ENCODE results near the gene SCGB1D4. TPM values are rescaled to one million over a fixed set of nuclear protein-coding genes. Genes with fewer than 3 reads are reported as not detected.
A peak's percentile ranks its signal among the peaks of the same experiment; 100 is the strongest.
"Not testable (repeated sequence)": the region's sequence is repeated elsewhere in the genome, so short reads cannot be mapped to it uniquely, and the experiment has no call there.

SCGB1D4 gene
- total RNA-seq = not detected in 2 replicates

GRCh38 chr11:62298975-62299374 lies at the start of gene SCGB1D4:
Gene SCGB1D4 (minus strand): TSS chr11:62299075. CDS start chr11:62299010, 65 bp downstream.
- no peaks in the 10 kb centered on the region for H3K9me3 Mint-ChIP-seq
- intact Hi-C loops (cut with micrococcal nuclease) = no loop called here
- no peaks in the 10 kb centered on the region for H3K36me3 Mint-ChIP-seq (ENCODE audit: low read depth)
- no peak within 1 kb of the TSS for H3K4me3 Mint-ChIP-seq
- no peak for DNase-seq (ENCODE audit: low spot score)
- H3K4me1 Mint-ChIP-seq (ENCODE audit: low read depth) = no peaks in the 10 kb centered on the region
- peaks cover 11% of the 10 kb centered on the region for H3K27me3 Mint-ChIP-seq (ENCODE audit: insufficient read depth)
- no peak within 1 kb of the TSS for H3K27ac Mint-ChIP-seq

DNA sequence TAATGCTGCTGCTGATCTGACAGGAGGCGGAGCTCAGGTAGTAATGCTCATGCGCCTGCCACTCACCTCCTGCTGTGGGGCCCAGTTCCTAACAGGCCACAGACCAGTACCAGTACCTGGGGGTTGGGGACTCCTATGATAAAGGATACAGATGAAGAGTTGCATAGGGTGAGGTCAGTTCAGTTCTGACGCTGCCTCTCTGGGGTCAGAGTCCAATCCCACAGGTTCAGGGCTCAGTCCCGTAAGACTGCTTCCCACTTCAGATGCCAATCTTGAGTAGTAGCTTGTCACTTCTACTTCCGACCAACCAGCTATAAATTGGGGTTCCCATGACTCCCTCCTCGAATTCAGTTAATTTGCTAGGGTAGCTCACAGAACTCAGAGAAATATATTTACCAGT lies 47.0 kb upstream of the SCGB1D4 start:
- H3K27ac Mint-ChIP-seq = no peak overlapping the region
- H3K27me3 Mint-ChIP-seq (ENCODE audit: insufficient read depth) = no peaks in the 10 kb centered on the region
- no peaks in the 10 kb centered on the region for H3K9me3 Mint-ChIP-seq
- no peaks in the 10 kb centered on the region for H3K4me1 Mint-ChIP-seq (ENCODE audit: low read depth)
- no peak for DNase-seq (ENCODE audit: low spot score)
- no peak overlapping the region for H3K4me3 Mint-ChIP-seq
- H3K36me3 Mint-ChIP-seq (ENCODE audit: low read depth) = no peaks in the 10 kb centered on the region
- intact Hi-C loops (cut with micrococcal nuclease) = no loop called here

DNA sequence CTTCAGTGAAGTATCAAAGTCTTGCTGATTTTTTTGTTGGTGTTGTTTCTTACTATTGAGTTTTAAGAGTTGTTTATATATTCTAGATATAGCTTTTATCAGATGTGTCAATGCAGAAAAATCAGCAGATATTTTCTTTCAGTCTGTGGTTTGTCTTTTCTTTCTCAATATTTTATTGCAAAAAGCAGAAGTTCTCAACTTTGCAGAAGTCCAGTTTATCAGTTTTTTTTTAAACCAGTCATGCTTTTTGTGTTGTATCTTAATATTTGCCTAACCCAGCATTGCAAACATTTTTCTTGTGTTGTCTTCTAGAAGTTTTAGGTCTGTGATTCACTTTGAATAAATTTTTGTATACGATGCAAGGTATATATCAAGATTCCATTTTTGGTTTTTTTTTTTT lies 45.3 kb upstream of the SCGB1D4 start:
- no peak for DNase-seq (ENCODE audit: low spot score)
- Mint-ChIP-seq H3K27me3 (ENCODE audit: insufficient read depth) (peaks cover 8% of the 10 kb centered on the region), H3K9me3 (no peaks in the 10 kb centered on the region), H3K4me1 (ENCODE audit: low read depth) (no peaks in the 10 kb centered on the region), H3K27ac (no peak overlapping the region), H3K4me3 (no peak overlapping the region), H3K36me3 (ENCODE audit: low read depth) (peaks cover 2% of the 10 kb centered on the region)
- intact Hi-C loops (cut with micrococcal nuclease) = no loop called here

- intact Hi-C loops (cut with micrococcal nuclease); H3K9me3 Mint-ChIP-seq: not testable (repeated sequence)
Observed at GRCh38 chr11:62343646-62344190, 44.8 kb upstream of the SCGB1D4 start.

DNA sequence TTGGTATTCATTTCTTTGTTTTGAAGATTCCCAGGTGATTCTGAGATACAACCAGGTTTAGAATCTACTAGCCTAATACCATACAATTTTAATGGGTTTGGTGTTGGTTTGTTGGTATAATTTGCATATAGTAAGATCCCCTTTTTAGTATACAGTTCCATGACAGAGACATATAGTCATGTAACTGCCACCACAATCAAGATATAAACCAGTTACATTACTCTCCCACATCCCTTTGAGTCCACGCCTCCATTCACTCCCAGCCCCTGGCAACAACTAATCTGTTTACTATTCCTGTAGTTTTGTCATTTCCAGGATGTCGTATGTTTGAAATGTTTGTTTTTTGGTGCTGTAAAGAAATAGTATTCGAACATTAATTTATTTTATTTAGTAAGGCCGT lies 42.7 kb upstream of the SCGB1D4 start:
- intact Hi-C loops (cut with micrococcal nuclease) = no loop called here
- no peak for DNase-seq (ENCODE audit: low spot score)
- peaks cover 8% of the 10 kb centered on the region for H3K4me1 Mint-ChIP-seq (ENCODE audit: low read depth)
- no peaks in the 10 kb centered on the region for H3K9me3 Mint-ChIP-seq
- H3K36me3 Mint-ChIP-seq (ENCODE audit: low read depth) = peaks cover 2% of the 10 kb centered on the region
- no peak overlapping the region for H3K4me3 Mint-ChIP-seq
- H3K27ac Mint-ChIP-seq = no peak overlapping the region
- H3K27me3 Mint-ChIP-seq (ENCODE audit: insufficient read depth) = peaks cover 16% of the 10 kb centered on the region

More at GRCh38 chr11:62343646-62344190, 44.8 kb upstream of the SCGB1D4 start:
- H3K27ac Mint-ChIP-seq; DNase-seq (ENCODE audit: low spot score); H3K4me3 Mint-ChIP-seq; H3K36me3 Mint-ChIP-seq (ENCODE audit: low read depth); H3K4me1 Mint-ChIP-seq (ENCODE audit: low read depth): not testable (repeated sequence)
- H3K27me3 Mint-ChIP-seq (ENCODE audit: insufficient read depth) = peaks cover 11% of the 10 kb centered on the region

DNA sequence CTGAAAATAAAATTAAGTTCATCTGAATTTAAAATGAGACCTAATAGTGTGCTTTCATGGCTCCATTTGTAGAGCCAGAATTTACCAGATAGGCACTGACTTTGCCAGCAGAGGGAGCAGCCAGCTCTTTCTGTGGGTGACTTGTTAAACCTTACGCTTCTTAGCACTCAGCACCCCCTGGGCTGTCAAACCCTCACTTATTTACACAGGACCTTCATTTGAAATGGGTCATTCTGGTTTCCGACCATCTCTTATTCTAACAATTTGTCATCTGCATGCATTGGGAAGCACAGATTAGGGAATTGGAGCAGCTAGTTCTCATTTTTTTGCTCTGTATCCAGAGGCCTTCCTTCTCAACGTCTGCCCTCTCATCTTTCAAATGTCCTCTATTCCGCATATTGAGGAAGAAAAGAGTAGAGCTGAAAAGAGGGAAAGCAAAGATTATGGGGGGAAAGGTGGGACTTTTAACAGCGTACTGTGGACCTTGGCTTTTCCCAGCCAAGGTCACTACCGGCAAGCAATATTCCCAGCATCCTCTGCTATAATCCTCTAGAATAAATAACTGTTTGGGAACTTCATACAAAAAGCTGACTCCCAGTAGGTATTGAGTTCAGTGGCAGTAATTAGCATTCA lies 41.5 kb upstream of the SCGB1D4 start:
- H3K27me3 Mint-ChIP-seq (ENCODE audit: insufficient read depth) = peaks cover 24% of the 10 kb centered on the region
- H3K27ac Mint-ChIP-seq = no peak overlapping the region
- intact Hi-C loops (cut with micrococcal nuclease) = loop anchor here (1.0 kb wide), 1 partner anchor 38 kb away; no protein-coding TSS in a partner anchor
- H3K36me3 Mint-ChIP-seq (ENCODE audit: low read depth) = peaks cover 2% of the 10 kb centered on the region
- no peak overlapping the region for H3K4me3 Mint-ChIP-seq
- peak; percentile 34 for DNase-seq (ENCODE audit: low spot score)
- H3K9me3 Mint-ChIP-seq = no peaks in the 10 kb centered on the region
- peaks cover 13% of the 10 kb centered on the region for H3K4me1 Mint-ChIP-seq (ENCODE audit: low read depth)

DNA sequence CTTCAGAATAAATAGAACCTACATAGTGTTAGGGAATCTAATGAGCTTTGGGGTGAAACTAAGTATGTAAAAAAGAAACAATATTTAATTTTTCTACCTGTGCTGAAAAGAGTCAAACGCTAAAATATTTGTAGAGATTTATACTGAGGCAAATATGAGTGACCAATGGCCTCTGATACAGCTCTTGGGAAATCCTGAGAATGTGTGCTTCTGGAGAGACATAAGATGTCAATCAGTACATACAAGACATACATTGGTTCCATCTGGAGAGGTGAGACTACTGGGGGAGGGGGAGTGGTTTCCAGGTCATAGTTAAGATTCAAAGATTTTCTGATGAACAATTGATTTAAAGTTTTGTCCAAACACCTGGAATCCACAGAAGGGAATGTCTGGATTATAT lies 39.3 kb upstream of the SCGB1D4 start:
- intact Hi-C loops (cut with micrococcal nuclease) = no loop called here
- Mint-ChIP-seq H3K27me3 (ENCODE audit: insufficient read depth) (peaks cover 32% of the 10 kb centered on the region), H3K36me3 (ENCODE audit: low read depth) (peaks cover 2% of the 10 kb centered on the region), H3K4me3 (peak overlapping the region; percentile 85), H3K9me3 (no peaks in the 10 kb centered on the region), H3K27ac (no peak overlapping the region), H3K4me1 (ENCODE audit: low read depth) (peaks cover 13% of the 10 kb centered on the region)
- DNase-seq (ENCODE audit: low spot score) = no peak

DNA sequence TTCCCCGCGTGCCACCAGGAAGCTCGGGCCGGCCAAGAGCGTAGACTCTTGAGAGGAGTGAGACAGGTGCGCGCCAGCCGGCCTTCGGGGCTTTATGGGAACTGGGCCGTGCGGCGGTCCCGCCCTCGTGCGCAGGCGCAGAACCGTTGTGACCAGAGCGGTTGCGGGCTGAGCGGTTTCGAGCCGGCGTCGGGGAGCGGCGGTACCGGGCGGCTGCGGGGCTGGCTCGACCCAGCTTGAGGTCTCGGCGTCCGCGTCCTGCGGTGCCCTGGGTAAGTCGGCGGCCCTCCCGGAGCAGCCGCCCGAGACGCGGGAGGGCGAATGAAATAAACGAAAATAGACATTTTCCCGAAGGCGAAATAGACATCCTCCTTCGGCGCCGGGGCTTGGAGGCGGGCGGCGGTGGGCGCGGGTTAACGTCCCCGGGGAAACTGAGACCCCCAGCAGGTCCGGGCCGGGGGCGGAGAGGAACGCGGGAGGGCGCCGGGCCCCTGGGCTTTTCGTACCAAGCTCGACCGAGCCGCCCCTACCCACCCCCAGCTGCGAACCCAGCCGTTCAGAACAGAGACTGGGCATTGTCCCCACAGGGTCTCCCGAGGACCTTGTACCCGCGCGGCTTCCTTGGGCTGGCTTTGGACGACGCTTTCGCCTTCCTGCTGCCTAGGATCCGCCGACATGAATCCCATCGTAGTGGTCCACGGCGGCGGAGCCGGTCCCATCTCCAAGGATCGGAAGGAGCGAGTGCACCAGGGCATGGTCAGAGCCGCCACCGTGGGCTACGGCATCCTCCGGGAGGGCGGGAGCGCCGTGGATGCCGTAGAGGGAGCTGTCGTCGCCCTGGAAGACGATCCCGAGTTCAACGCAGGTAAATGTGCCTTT lies 38.7 kb upstream of the SCGB1D4 start, which contains the start of gene ASRGL1:
TSS of gene ASRGL1 (plus strand) at position 146 of the 879 bp plus-strand sequence. CDS start at position 676, 530 bp downstream.
- Mint-ChIP-seq H3K9me3 (no peaks in the 10 kb centered on the region), H3K4me1 (ENCODE audit: low read depth) (peaks cover 13% of the 10 kb centered on the region), H3K4me3 (peak within 1 kb of the TSS; percentile 85), H3K27me3 (ENCODE audit: insufficient read depth) (peaks cover 32% of the 10 kb centered on the region), H3K36me3 (ENCODE audit: low read depth) (peaks cover 2% of the 10 kb centered on the region), H3K27ac (peak within 1 kb of the TSS; percentile 59)
- intact Hi-C loops (cut with micrococcal nuclease) = loop anchor here (1.0 kb wide), 1 partner anchor 26 kb away; no protein-coding TSS in a partner anchor
- peak; percentile 76 for DNase-seq (ENCODE audit: low spot score)

- Mint-ChIP-seq H3K4me1 (ENCODE audit: low read depth) (peaks cover 13% of the 10 kb centered on the region), H3K27ac (peak overlapping the region; percentile 59), H3K4me3 (peak overlapping the region; percentile 85), H3K27me3 (ENCODE audit: insufficient read depth) (peaks cover 32% of the 10 kb centered on the region)
- DNase-seq (ENCODE audit: low spot score); H3K36me3 Mint-ChIP-seq (ENCODE audit: low read depth); H3K9me3 Mint-ChIP-seq: not testable (repeated sequence)
- intact Hi-C loops (cut with micrococcal nuclease) = loop anchor here (1.0 kb wide), 1 partner anchor 26 kb away; no protein-coding TSS in a partner anchor
Observed at GRCh38 chr11:62336949-62337302, 38.1 kb upstream of the SCGB1D4 start.

DNA sequence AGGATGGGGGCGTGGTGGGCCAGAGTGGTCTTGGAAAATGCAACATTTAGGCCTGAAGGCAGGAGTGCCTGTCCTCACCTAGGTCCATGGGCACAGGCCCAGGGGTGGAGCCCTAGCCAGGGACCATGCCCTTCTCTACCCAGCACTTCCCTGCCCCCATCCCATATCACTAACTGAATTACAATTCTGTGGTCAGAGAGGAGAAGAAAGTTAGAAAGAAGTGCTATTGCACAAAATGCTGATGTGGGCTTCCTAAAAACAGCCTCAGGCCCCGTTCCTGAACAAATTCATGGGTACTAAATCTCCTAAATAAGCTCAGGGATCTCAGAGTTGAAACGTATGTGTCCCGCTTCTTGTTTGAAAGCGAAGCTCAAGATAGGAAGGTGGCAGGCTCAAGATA lies 34.9 kb upstream of the SCGB1D4 start:
- intact Hi-C loops (cut with micrococcal nuclease) = no loop called here
- Mint-ChIP-seq H3K36me3 (ENCODE audit: low read depth) (no peaks in the 10 kb centered on the region), H3K9me3 (no peaks in the 10 kb centered on the region), H3K4me3 (no peak overlapping the region), H3K27me3 (ENCODE audit: insufficient read depth) (peaks cover 35% of the 10 kb centered on the region), H3K27ac (no peak overlapping the region), H3K4me1 (ENCODE audit: low read depth) (peaks cover 15% of the 10 kb centered on the region)
- no peak for DNase-seq (ENCODE audit: low spot score)

DNA sequence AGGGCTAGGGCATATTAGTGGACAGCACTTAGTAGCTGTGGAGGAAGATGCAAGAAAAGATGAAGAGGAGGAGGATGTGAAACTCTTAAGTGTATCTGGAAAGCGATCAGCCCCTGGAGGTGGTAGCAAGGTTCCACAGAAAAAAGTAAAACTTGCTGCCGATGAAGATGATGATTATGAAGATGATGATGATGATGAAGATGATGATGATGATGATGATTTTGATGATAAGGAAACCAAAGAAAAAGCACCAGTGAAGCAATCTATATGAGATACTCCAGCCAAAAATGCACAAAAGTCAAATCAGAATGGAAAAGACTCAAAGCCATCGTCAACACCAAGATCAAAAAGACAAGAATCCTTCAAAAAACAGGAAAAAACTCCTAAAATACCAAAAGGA lies 32.4 kb upstream of the SCGB1D4 start:
- H3K36me3 Mint-ChIP-seq (ENCODE audit: low read depth); DNase-seq (ENCODE audit: low spot score); H3K9me3 Mint-ChIP-seq; H3K27ac Mint-ChIP-seq; intact Hi-C loops (cut with micrococcal nuclease); H3K4me3 Mint-ChIP-seq: not testable (repeated sequence)
- H3K27me3 Mint-ChIP-seq (ENCODE audit: insufficient read depth) = peaks cover 28% of the 10 kb centered on the region
- H3K4me1 Mint-ChIP-seq (ENCODE audit: low read depth) = peaks cover 11% of the 10 kb centered on the region

DNA sequence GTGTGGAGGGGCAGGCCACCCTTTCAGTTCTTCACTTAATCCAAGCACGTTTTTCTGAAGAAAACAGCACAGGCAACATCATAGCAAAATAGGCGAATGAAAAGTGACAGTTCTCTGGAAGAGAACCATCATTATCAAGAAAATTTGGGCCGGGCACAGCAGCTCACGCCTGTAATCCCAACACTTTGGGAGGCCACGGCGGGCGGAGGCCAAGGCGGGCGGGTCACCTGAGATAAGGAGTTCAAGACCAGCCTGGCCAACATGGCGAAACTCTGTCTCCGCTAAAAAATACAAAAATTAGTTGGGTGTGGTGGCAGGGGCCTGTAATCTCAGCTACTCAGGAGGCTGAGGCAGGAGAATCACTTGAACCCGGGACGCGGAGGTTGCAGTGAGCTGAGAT lies 28.7 kb upstream of the SCGB1D4 start:
- H3K36me3 Mint-ChIP-seq (ENCODE audit: low read depth); intact Hi-C loops (cut with micrococcal nuclease): not testable (repeated sequence)

DNA sequence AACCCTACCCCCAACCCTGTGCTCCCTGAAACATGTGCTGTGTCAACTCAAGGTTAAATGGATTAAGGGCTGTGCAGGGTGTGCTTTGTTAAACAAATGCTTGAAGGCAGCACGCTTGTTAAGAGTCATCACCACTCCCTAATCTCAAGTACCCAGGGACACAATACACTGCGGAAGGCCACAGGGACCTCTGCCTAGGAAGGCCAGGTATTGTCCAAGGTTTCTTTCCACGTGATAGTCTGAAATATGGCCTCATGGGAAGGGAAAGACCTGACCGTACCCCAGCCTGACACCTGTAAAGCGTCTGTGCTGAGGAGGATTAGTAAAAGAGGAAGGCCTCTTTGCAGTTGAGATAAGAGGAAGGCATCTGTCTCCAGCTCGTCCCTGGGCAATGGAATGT lies 27.8 kb upstream of the SCGB1D4 start:
- intact Hi-C loops (cut with micrococcal nuclease) = not testable (repeated sequence)

More for the DNA sequence above, 28.7 kb upstream of the SCGB1D4 start:
- peaks cover 13% of the 10 kb centered on the region for H3K4me1 Mint-ChIP-seq (ENCODE audit: low read depth)
- H3K4me3 Mint-ChIP-seq; H3K9me3 Mint-ChIP-seq; H3K27ac Mint-ChIP-seq; DNase-seq (ENCODE audit: low spot score): not testable (repeated sequence)
- peaks cover 15% of the 10 kb centered on the region for H3K27me3 Mint-ChIP-seq (ENCODE audit: insufficient read depth)

More for the DNA sequence above, 27.8 kb upstream of the SCGB1D4 start:
- H3K4me1 Mint-ChIP-seq (ENCODE audit: low read depth) = peaks cover 13% of the 10 kb centered on the region
- H3K9me3 Mint-ChIP-seq; H3K27ac Mint-ChIP-seq; H3K4me3 Mint-ChIP-seq; DNase-seq (ENCODE audit: low spot score); H3K36me3 Mint-ChIP-seq (ENCODE audit: low read depth): not testable (repeated sequence)
- peaks cover 15% of the 10 kb centered on the region for H3K27me3 Mint-ChIP-seq (ENCODE audit: insufficient read depth)

Data from activated T-helper 1 cell treated with anti-CD3 and anti-CD28 coated beads, Interleukin-12 subunit alpha, Interleukin-12 subunit beta, Interleukin-2, Interleukin-4 antibody, amounts not matched to agents 30 ng/mL and 10 ng/mL and 1 ng/mL, durations not matched to agents 14 hours and 24 hours and 36 hours (primary cell).